HPDE6-E6E7 (cell line): ENCODE results near the gene CLGN.
"Not testable (repeated sequence)": the region's sequence is repeated elsewhere in the genome, so short reads cannot be mapped to it uniquely, and the experiment has no call there.

Experiments
- DNase-seq: peaks from one replicate; pipeline ENCODE4 v3.0.0; 2011; ENCODE audit warnings: missing footprints; ENCODE audit errors: extremely low spot score

Gene CLGN, protein sequence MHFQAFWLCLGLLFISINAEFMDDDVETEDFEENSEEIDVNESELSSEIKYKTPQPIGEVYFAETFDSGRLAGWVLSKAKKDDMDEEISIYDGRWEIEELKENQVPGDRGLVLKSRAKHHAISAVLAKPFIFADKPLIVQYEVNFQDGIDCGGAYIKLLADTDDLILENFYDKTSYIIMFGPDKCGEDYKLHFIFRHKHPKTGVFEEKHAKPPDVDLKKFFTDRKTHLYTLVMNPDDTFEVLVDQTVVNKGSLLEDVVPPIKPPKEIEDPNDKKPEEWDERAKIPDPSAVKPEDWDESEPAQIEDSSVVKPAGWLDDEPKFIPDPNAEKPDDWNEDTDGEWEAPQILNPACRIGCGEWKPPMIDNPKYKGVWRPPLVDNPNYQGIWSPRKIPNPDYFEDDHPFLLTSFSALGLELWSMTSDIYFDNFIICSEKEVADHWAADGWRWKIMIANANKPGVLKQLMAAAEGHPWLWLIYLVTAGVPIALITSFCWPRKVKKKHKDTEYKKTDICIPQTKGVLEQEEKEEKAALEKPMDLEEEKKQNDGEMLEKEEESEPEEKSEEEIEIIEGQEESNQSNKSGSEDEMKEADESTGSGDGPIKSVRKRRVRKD

DNA sequence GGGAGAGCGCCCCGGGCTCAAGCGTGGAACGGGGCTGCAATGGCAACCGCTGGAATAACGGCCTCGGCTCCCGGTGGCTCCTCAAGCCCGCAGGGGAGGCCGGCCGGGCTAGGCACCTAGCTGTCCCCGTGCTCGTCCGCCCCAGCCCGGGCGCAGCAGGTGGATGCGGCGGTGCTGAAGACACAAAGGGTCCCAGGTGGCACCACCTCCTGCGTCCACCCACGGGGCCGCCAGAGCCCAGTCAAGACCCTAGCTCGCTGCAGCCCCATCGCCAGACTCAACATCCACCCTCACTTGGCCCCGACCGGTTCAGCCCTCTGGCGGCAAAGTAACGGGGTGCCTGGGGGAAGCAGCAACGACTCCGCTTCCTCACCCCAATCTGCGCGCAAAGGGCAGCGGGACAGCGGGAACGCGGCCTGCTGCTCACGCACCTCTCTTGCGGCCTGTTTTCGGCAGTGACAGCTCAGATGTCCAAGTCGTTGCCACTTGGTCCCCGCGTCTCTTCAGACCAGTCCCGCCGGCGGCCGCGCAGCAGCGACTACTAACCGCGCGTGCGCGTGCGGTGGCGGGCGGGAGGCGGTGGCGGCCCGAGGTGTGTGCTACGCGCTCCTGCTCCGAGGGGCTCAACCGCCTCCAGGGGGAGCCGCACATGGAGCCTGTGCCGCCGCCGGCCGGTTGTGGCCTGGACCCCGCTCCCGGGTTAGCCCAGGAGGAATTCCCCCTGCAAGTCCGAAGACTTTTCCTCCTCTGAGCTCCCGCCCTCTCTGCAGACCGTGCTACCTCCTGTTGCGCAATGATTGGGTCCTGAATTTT, at the start of gene CLGN:
Gene CLGN, minus strand, starts transcription at position 543 of the 813 bp plus-strand sequence. CDS start 14,570 bp downstream, outside the sequence.
- DNase-seq, result peak; percentile 54

DNA sequence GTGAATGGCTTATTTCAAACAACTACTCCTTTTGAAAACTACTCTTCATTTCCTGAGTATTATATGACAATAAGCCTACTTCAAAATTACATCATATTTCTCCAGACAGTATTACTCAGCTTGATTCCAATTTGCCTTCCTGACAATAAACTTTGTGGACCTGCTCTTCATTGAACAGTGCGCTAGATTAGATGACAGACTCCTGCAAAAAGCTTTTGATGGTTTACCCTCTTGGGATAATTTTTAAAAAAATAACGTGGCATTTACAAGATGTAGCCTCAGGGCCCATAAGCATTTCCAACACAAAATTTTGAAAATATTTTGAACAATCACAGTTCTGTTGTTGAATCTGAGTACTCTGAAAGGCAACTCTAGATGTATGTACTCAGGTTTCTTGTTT, 44.7 kb upstream of the CLGN start:
- DNase-seq, result no peak

DNA sequence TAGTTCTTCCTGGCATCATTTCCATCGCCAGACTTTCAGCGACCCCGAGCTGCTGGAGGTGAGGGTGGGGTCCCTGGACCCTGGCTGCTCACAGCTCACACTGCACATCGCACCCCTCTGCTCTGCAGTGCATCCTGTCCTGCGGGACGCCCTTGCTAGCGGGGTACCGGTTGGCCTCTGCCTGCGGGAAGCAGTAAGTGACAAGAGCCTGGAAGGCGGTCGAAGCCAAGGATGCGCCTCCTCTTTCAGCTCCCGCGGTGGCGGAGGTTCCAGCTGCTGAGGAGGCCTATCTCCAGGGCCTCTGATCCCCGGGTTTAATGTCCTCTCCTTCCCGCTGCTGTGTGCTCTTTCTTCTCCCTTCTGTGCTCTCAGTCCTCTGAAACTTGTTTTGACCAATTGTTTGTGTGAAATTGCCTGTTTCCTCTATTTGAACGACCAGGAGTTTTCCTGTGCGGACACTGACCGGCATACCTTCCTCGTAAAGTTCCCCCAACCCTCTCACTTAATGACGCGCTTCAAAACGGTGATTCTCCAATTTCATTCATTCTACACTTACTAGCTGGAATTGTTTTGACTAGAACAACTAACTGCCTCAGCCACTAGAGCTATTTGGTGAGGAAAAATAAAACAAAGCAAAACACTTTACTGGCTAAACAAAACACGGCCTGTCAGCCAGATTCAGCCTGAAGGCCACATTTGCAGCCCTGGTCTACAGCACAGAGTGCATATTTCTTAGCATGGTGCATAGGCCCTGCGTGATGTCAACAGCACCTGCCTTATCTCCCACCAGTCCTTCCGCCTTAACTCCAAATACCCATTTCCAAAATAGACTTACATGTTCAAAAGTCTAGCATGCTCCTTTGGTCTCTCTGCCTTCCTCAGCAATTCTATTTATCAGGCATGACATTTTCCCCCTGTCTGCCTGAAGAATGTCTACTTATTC, 42.6 kb upstream of the CLGN start:
- DNase-seq, result no peak

DNA sequence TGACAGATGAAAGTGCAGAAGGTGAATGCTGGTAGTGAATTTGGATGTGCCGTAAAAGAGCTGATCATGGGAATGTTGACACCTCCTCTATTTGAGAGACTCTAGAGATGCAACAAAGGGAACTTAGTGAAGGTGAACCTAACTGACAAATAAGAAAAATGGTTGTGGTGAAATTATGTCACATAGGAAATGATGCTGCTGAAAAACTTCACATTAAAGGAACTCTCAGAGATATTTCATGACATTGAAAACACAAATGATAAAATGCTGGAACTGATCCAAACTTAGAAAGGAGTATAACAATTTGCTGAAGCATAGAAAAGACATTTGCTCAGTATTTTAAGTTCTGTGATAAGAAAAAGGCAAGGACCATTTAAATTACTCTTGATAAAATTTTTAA, 38.7 kb upstream of the CLGN start:
- DNase-seq, result no peak

DNA sequence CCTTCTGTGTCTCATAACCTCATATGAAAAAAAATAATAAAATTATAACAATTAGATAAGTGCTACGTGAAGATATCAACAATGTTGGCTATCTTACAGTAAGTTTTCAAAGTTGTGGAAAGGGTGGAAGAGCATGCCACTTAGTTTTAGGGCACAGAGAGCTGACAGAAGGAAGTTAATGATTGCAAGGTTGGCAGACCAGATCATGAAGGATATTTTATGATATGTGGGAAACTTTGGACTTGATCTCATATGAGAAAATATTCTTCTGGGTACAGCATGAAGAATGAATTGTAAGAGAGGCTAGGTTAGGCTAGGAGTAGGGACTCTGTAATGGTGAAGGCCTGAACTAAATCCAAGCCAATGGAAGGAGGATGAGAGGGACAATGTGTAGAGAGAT, 36.2 kb upstream of the CLGN start:
- no peak for DNase-seq

DNA sequence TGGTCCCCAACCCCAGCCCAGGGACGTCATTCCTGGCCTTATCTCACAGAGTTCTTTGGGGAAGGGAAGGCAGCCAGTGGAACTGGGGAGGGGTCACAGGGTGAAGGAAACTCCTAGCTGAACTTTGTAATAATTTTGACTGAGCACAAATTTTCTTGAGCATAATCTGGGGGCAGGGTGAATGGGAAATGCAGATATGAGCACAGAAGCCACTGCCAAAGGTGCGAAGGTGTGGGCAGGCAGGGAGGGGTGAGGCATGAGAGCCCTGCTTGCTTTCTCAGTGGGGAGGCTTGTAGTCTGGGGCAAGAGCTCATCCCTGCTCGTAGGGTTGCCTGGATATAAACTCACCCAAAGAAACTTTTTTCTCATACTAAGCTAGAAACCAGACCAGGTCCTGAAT, 35.7 kb upstream of the CLGN start:
- DNase-seq, result no peak

DNA sequence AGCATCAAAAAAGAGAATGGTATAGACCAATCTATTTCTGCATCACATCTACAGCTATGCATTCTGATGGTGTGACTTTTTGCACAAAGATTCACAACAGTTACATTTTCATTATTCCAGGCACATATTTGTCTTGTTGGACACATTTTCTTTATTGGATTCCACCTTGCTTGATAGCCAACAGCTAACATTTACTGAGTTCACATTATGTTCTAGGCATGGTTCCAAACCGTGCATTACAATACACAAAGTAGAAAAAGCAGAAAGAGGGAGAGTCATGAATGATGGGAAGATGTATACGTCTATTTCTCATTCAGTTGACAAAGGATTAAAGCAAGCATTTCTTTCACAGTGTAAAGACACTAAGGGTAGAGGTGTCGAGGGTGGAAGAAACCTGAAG, 22.9 kb upstream of the CLGN start:
- no peak for DNase-seq

DNA sequence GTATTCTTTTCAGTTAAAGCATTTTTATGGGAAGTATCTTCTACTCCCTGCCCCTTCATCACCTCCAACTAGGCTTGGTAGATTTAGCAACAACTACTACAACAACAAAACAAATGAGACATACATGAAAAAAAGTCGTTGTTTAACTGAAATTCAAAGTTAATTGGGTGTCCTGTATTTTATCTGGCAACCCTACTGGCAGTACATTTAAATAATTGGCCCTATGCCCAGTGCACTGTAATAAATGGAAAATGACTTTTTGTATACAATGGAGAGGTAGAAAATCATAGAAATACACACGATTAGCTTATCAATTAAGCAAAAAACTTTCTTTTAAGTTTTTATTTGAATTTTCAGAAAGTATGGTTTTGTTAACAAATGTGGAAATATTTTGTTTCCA, 21.4 kb upstream of the CLGN start:
- DNase-seq, result no peak

DNA sequence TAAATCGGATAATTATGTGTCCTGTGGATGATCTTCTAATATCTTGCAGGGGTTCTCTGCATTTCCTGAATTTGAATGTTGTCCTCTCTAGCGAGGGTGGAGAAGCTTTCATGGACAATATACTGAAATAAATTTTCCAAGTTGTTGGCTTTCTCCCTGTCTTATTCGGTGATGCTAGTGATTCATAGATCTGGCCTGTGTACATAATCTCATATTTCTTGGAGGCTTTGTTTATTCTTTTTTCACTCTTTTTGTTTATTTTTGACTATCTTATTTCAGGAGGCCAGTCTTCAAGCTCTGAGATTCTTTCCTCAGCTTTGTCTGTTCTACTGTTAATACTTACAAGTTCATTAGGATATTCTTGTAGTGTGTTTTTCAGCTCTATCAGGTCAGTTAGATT, 20.7 kb upstream of the CLGN start:
- no peak for DNase-seq

DNA sequence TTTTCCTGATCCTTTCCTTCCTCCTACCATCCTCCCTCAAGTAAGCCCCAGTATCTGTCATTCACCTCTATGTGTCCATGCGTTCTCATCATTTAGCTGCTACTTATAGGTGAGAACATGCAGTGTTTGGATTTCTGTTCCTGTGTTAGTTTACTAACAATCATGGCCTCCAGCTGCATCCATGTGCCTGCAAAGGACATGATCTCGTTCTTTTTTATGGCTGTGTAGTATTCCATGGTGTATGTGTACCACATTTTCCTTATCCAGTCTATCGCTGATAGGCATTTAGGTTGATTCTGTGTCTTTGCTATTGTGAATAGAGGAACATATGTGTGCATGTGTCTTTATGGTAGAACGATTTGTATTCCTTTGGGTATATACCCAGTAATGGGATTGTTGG, 16.9 kb upstream of the CLGN start:
- DNase-seq, result not testable (repeated sequence)

DNA sequence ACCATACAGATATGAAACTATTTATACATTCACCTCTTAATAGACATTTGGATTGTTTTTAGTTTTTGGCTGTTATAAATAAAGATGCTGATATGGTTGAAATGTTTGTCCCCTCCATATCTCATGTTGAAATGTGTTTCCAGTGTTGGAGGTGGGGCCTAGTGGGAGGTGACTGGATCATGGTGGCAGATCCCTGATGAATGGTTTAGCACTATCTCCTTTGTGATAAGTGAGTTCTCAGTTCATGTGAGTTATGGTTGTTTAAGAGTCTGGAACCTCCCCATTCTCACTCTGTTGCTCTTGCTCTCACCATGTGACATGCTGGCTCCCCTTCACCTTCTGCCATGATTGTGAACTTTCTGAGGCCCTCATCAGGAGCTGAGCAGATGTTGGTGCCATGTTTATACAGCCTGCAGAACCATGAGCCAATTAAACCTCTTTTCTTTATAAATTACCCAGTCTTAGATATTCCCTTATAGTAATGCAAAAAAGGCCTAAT, 12.2 kb upstream of the CLGN start:
- no peak for DNase-seq

DNA sequence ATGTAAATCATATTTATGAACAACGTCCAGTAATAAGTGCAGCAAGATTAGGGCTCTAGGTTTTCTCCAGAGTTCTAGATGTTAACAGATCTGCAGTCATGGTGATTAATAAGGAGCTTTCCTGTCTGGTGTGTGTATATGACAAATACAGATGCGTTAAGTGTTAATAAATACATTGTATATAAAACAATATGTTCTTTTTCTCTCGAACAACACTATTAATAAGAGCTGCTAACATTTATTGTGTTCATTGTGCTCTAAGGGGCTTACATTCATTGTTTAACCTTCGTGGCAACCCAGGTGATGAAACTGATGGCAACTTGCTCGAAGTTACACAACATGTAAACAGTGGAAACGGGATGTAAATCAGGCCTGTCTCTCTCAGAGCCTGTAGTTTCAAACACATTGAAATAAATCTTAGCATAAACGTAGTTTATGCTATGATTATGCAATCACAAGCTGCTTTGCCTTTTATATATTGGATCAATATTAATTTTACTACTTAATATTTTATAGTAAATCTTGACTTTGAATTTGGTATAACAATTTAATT, 547 bp upstream of the CLGN start:
- DNase-seq, result no peak

DNA sequence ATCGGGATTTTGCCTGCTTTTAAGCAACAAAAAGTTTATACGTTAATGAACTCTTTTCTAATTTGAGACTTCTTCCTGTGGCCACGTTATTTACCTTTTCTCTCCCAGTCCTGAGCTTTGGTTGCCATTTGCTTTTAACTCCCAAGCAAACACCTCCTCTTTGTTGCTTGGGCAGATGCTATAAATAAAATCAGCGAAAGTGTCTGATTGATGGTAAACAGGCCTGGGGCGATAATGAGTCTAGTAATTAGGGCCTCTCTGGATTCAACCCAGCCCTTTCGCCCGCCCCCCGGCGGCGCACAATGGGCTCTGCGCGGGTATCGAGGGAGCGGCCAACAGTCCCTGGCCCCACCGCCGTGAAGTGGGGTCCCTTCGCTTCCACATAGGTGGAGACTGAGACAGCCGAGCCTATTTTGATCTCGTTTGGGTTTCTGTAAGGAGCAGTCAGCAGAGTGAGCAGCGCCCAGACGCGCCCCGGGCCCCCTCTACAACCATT, 790 bp downstream of the CLGN start:
- DNase-seq, result no peak

DNA sequence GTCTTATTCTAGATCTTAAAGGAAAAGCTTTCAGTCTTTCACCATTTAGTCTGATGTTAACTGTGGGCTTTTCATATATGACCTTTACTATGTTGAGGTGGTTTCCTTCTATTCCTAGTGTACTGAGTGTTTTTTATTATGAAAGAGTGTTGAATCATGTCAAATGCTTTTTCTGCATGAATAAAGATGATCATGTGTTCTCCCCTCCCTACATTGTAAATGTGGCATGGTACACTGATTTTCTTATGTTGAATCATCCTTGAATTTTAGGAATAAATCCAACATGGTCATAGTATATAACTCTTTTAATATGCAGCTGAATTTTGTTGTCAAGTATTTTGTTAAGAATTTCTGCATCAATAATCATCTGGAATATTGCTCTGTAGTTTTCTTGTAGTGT, 4.3 kb downstream of the CLGN start:
- no peak for DNase-seq

DNA sequence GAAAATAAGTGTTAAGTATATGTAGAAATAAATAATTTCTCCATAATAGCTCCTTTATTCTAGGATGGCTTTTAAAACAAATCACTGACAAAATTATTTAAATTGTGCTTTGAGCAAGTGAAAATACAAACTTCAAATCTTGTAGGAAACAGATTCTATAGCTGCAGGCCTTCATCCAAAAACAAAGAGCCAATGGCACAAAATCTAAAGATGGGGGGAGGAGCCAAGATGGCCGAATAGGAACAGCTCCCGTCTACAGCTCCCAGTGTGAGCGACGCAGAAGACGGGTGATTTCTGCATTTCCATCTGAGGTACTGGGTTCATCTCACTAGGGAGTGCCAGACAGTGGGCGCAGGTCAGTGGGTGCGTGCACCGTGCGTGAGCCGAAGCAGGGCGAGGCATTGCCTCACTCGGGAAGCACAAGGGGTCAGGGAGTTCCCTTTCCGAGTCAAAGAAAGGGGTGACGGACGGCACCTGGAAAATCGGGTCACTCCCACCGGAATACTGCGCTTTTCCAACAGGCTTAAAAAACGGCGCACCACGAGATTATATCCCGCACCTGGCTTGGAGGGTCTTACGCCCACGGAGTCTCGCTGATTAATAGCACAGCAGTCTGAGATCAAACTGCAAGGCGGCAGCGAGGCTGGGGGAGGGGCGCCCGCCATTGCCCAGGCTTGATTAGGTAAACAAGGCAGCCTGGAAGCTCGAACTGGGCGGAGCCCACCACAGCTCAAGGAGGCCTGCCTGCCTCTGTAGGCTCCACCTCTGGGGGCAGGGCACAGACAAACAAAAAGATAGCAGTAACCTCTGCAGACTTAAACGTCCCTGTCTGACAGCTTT, 14.1 kb downstream of the CLGN start:
- not testable (repeated sequence) for DNase-seq

DNA sequence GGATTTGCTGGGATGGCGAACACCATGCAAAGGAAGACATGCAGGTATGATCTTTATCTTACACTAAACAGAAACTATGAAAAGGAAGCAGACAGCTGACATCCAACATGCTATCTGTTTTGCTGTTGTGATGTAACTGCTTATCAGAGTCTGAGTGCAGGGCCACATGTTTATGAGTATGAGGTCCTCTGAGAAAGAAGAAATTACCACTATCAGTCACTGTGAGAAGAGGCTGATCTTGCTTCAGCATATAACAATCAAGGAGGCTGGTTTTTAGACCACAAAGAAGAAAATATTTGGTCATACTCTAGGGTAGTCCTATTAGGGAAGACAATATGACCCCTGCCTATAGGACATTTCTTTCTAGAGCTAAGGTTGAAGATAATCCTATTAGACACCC, 18.5 kb downstream of the CLGN start:
- DNase-seq, result no peak

DNA sequence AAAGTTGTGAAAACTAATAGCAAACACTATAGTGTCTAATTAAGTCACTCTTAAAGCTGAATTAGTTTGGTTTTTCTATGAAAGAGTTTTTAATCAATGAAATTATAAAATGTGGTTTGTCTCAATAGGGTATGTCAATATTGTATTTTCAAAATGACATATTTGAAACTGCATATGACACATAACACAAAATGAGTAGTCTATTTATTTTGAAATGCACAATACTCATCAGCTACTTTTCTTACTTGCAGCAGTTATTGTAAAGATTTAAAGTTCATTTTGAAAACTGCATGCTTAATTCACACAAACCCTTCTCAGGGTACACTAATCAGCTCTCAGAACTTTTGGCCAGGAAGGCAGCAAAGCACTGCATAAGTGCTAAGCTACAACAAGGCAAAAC, 21.2 kb downstream of the CLGN start:
- DNase-seq, result no peak

DNA sequence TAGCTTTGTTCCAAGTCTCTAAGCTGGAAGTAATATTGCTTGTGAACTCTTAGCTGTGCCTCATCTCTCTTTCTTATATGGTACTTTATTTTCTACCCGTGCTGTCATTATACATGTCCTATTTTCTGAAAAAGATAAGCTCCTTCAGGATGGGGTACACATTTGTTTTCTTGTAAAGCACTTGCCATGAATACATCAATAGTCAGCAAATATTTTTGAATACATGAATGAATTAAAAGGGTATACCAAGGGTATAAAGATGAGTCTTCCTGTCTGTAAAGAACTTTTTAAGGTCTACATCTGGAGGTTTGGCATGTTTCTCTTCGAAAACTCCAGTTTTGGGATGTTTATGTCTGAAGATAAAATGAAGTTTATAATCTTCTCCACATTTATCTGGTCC, 27.3 kb downstream of the CLGN start:
- no peak for DNase-seq

DNA sequence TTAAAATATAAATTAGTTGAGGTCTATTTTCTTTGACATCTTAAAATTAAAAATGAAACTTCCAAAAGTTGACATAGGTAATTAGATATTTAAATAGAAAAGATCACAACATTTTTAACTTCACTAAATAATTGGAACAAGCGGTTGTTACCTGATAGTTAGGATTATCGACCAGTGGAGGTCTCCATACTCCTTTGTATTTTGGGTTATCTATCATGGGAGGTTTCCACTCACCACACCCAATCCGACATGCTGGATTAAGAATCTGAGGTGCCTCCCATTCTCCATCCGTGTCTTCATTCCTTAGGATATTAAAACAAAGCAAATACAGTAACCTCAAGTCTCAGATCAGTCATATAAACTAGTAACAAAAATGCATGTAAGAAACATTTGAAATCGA, 31.8 kb downstream of the CLGN start:
- DNase-seq, result no peak

DNA sequence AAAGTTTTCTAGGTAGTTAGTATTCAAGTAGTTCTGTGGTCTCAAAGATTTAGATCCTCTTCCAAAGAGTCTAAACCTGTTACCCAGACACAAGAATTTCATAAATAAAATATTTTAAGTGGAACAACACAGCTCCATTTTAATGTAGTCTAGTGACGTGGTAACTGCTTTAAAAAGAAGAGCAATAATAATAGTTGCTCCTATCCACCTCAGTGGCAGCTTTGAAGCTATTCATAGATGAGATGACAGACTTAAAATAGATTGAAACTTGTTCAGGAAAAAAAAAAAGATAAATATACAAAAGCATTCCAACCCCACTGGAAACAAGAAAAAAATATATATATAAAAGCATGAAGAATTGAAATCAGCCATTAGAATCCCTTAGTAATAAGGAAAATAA, 39.4 kb downstream of the CLGN start:
- DNase-seq, result no peak
